CD4-positive, alpha-beta T cell (primary cell): ENCODE measurements around the gene SLC39A8. TPM values are rescaled to one million over a fixed set of nuclear protein-coding genes. Genes with fewer than 3 reads are reported as not detected.

Experiments
- ATAC-seq: fragments of 200-7000 bp; cut with Tn5 transposase; one replicate; pipeline ENCODE4 v1.10.0; 2022; ENCODE audit warnings: mild to moderate bottlenecking; ENCODE audit not compliant: poor library complexity
- CTCF ChIA-PET: fragments of 350-600 bp; sonication (Branson Sonifier 250); formaldehyde crosslinking; loops from one replicate; lab custom pipeline; 2021; ENCODE audit warnings: antibody characterized with exemption, inconsistent platforms; lab: Charles Lee
- POLR2A ChIA-PET: fragments of 350-600 bp; sonication (Branson Sonifier 250); formaldehyde crosslinking; loops from one replicate; lab custom pipeline; 2021; ENCODE audit warnings: antibody characterized with exemption, inconsistent platforms; lab: Charles Lee
- DNase-seq, 14 experiments: peaks; one replicate each; pipeline ENCODE4 v3.0.0-alpha.2; 2013 to 2020; ENCODE audit warnings: mixed read lengths in 2 of 14
- H3K27ac ChIP-seq, 2 donors: one replicate each; pipeline versions ENCODE4 v1.5.1 to v1.7.0; 2013; ENCODE audit warnings: low read length in 2 of 2, low read depth in 1 of 2, mild to moderate bottlenecking in 1 of 2
- H3K27me3 ChIP-seq, 2 experiments: 1 replicate in 1 of 2; 2 replicates in 1 of 2; pipeline versions ENCODE4 v1.6.1 to v1.7.0; 2013; ENCODE audit warnings: low read length in 2 of 2, control low read depth in 1 of 2, mild to moderate bottlenecking in 1 of 2, moderate library complexity in 1 of 2; ENCODE audit not compliant: insufficient read depth in 2 of 2, control insufficient read depth in 1 of 2
- H3K36me3 ChIP-seq: one replicate; pipeline ENCODE4 v1.6.1; 2013; ENCODE audit warnings: low read length, control low read depth; ENCODE audit not compliant: insufficient read depth
- H3K4me1 ChIP-seq: one replicate; pipeline ENCODE4 v1.6.1; 2013; ENCODE audit warnings: low read length, control low read depth; ENCODE audit not compliant: insufficient read depth
- H3K4me3 ChIP-seq: one replicate; pipeline ENCODE4 v1.5.1; 2013; ENCODE audit warnings: mild to moderate bottlenecking, low read length, moderate library complexity
- H3K9me3 ChIP-seq, 2 experiments: 1 replicate in 1 of 2; 2 replicates in 1 of 2; pipeline versions ENCODE4 v1.6.1 to v1.7.0; 2013; ENCODE audit warnings: low read length in 2 of 2, mild to moderate bottlenecking in 2 of 2, control low read depth in 1 of 2, moderate library complexity in 1 of 2; ENCODE audit not compliant: control insufficient read depth in 1 of 2, insufficient read depth in 1 of 2
- H3K27ac Mint-ChIP-seq: one replicate; pipeline ENCODE4 v1.8.0; 2020; ENCODE audit warnings: mixed read lengths
- H3K27me3 Mint-ChIP-seq: one replicate; pipeline ENCODE4 v1.8.0; 2021; ENCODE audit warnings: mixed read lengths
- H3K36me3 Mint-ChIP-seq: one replicate; pipeline ENCODE4 v1.8.0; 2021; ENCODE audit warnings: low read depth, mixed read lengths
- H3K4me1 Mint-ChIP-seq: one replicate; pipeline ENCODE4 v1.8.0; 2021; ENCODE audit warnings: low read depth, mixed read lengths
- H3K4me3 Mint-ChIP-seq: one replicate; pipeline ENCODE4 v1.8.0; 2020; ENCODE audit warnings: mild to moderate bottlenecking, mixed read lengths
- H3K9me3 Mint-ChIP-seq: one replicate; pipeline ENCODE4 v1.8.0; 2020; ENCODE audit warnings: mixed read lengths
- intact Hi-C, 2 experiments: fragments of 100-400 bp; cut with DNase I in 1 of 2; cut with micrococcal nuclease in 1 of 2; formaldehyde crosslinking; loops; one replicate each; pipeline versions ENCODE4 v1.15.1 to v1.9.0; 2023 to 2025; cut with DNase I, micrococcal nuclease
- total RNA-seq, 174 experiments: library from RNA in 2 of 174; stranded (reverse) in 2 of 174; gene quantifications; one replicate each; pipeline ENCODE4 v1.2.3 and lab custom pipeline; 2021 to 2026
- TF ChIP-seq, protein P1 (sequence below): fragments of 200-600 bp; IDR thresholded peaks from one replicate; pipeline ENCODE4 v1.8.0; 2022; ENCODE audit warnings: antibody characterized with exemption, mild to moderate bottlenecking

Gene SLC39A8
- total RNA-seq, 2 experiments from 2014 or later = 17.9 to 18.0 TPM

DNA sequence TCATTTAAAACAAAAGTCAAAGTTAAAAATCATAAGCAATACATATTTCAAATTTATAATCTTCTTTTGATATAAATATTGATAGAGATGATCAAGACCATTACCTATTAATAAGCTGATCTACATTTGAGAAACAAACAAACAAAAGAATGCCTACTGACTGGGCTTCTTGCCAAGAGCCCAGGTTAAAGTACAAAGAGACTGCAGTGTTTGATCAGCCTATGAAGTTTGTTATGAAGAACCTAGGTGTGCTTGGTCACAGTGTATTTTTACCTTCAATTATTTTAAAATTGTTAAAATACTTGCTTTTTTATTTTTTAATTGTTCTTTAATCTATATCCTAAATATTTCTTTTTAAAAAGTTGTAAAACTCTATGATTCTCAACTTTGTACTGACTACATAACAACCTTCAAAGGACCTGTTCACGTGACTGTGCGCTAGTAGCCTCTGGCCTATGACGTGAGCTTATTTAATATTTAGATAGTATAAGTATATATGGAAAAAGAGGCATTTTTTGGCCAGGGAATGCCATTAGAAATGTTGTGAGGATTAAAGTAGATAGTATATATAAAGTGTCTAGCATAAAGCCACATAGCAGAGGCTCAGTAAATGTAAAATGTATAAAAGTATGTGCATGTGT lies 11.4 kb upstream of the SLC39A8 start:
- Mint-ChIP-seq H3K36me3 (no peaks in the 10 kb centered on the region), H3K4me1 (no peaks in the 10 kb centered on the region), H3K9me3 (no peaks in the 10 kb centered on the region), H3K27ac (no peak overlapping the region), H3K4me3 (no peak overlapping the region), H3K27me3 (no peaks in the 10 kb centered on the region)
- ChIA-PET CTCF (no interaction called here), POLR2A (no interaction called here)
- ATAC-seq = no peak
- H3K36me3 ChIP-seq = no peaks in the 10 kb centered on the region
- H3K4me3 ChIP-seq = no peak overlapping the region
- intact Hi-C loops = no loop called here
- H3K27me3 ChIP-seq = no peaks in the 10 kb centered on the region
- no peak for DNase-seq
- TF ChIP-seq, protein P1, sequence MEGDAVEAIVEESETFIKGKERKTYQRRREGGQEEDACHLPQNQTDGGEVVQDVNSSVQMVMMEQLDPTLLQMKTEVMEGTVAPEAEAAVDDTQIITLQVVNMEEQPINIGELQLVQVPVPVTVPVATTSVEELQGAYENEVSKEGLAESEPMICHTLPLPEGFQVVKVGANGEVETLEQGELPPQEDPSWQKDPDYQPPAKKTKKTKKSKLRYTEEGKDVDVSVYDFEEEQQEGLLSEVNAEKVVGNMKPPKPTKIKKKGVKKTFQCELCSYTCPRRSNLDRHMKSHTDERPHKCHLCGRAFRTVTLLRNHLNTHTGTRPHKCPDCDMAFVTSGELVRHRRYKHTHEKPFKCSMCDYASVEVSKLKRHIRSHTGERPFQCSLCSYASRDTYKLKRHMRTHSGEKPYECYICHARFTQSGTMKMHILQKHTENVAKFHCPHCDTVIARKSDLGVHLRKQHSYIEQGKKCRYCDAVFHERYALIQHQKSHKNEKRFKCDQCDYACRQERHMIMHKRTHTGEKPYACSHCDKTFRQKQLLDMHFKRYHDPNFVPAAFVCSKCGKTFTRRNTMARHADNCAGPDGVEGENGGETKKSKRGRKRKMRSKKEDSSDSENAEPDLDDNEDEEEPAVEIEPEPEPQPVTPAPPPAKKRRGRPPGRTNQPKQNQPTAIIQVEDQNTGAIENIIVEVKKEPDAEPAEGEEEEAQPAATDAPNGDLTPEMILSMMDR = no peak
- H3K4me1 ChIP-seq = no peaks in the 10 kb centered on the region
- no peak overlapping the region for H3K27ac ChIP-seq
- no peaks in the 10 kb centered on the region for H3K9me3 ChIP-seq

DNA sequence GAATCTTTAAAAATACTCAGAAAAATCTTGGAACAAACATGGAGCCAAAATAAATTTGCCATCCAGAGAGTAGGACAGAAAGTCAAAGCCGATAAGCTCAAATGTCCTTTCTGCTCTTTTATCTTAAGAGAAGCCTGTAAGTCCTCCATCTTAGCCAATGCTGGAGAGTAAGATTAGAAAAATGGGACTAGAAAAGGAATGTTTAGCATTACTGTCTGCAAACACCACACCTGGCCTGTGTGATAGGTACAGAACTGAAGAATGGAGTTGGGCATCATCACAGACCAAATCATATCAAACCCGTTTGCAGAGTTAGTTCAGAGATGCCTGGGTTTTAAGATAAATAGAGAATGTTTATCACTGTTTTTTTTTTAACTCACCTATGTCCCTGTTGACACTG lies 10.5 kb upstream of the SLC39A8 start:
- no peaks in the 10 kb centered on the region for H3K4me1 Mint-ChIP-seq

GRCh38 chr4:102354671-102355454 lies 9.6 kb upstream of the SLC39A8 start:
- no peaks in the 10 kb centered on the region for H3K36me3 ChIP-seq
- DNase-seq = no peak
- Mint-ChIP-seq H3K36me3 (no peaks in the 10 kb centered on the region), H3K27me3 (no peaks in the 10 kb centered on the region), H3K9me3 (no peaks in the 10 kb centered on the region), H3K27ac (no peak overlapping the region), H3K4me1 (no peaks in the 10 kb centered on the region), H3K4me3 (no peak overlapping the region)
- CTCF ChIA-PET = no interaction called here
- intact Hi-C loops = no loop called here
- H3K9me3 ChIP-seq = no peaks in the 10 kb centered on the region
- POLR2A ChIA-PET = no interaction called here
- ATAC-seq = no peak
- TF ChIP-seq, protein P1 = no peak
- H3K4me1 ChIP-seq = no peaks in the 10 kb centered on the region
- no peak overlapping the region for H3K27ac ChIP-seq
- no peaks in the 10 kb centered on the region for H3K27me3 ChIP-seq
- H3K4me3 ChIP-seq = no peak overlapping the region

More for the DNA sequence above, 10.5 kb upstream of the SLC39A8 start:
- Mint-ChIP-seq H3K4me3 (no peak overlapping the region), H3K27me3 (no peaks in the 10 kb centered on the region), H3K36me3 (no peaks in the 10 kb centered on the region), H3K27ac (no peak overlapping the region), H3K9me3 (no peaks in the 10 kb centered on the region)
- Histone ChIP-seq H3K36me3 (no peaks in the 10 kb centered on the region), H3K27me3 (no peaks in the 10 kb centered on the region), H3K27ac (no peak overlapping the region), H3K4me3 (no peak overlapping the region), H3K9me3 (no peaks in the 10 kb centered on the region), H3K4me1 (no peaks in the 10 kb centered on the region)
- TF ChIP-seq, protein P1 = no peak
- ChIA-PET CTCF (no interaction called here), POLR2A (no interaction called here)
- DNase-seq (no peak), ATAC-seq (no peak)
- intact Hi-C loops = no loop called here
